CD14-positive monocyte (primary cell): ENCODE measurements around the gene SLC25A42. TPM values are rescaled to one million over a fixed set of nuclear protein-coding genes. Genes with fewer than 3 reads are reported as not detected.

ENCODE experiments used
- DNase-seq, 3 donors: peaks; one replicate each; pipeline ENCODE4 v3.0.0-alpha.2; 2011 to 2022
- H2AFZ ChIP-seq: 2 replicates; pipeline ENCODE4 v1.6.0; 2012; ENCODE audit warnings: mild to moderate bottlenecking, low read depth, low read length, inconsistent platforms; ENCODE audit not compliant: insufficient read depth, poor library complexity, severe bottlenecking
- H3K27ac ChIP-seq, 2 donors: 1 replicate in 1 of 2; 2 replicates in 1 of 2; pipeline ENCODE4 v1.5.1; 2012 to 2013; ENCODE audit warnings: low read length in 2 of 2, control low read depth in 1 of 2, inconsistent platforms in 1 of 2, low read depth in 1 of 2, mild to moderate bottlenecking in 1 of 2
- H3K27me3 ChIP-seq, 2 donors: one replicate each; pipeline versions ENCODE4 v1.6.0 to v1.6.1; 2011 to 2013; ENCODE audit warnings: low read length in 2 of 2; ENCODE audit not compliant: control insufficient read depth in 2 of 2, insufficient read depth in 2 of 2
- H3K36me3 ChIP-seq, 2 donors: replicated peaks in 1 of 2; 1 replicate in 1 of 2; 2 replicates in 1 of 2; pipeline versions ENCODE4 v1.5.1 to v1.6.1; 2012 to 2013; ENCODE audit warnings: low read length in 2 of 2, control low read depth in 1 of 2, inconsistent platforms in 1 of 2, mild to moderate bottlenecking in 1 of 2; ENCODE audit not compliant: insufficient read depth in 2 of 2, control insufficient read depth in 1 of 2
- H3K4me1 ChIP-seq, 2 donors: 1 replicate in 1 of 2; 2 replicates in 1 of 2; pipeline versions ENCODE4 v1.5.1 to v1.6.1; 2012 to 2013; ENCODE audit warnings: low read length in 2 of 2, control low read depth in 1 of 2, inconsistent platforms in 1 of 2, mild to moderate bottlenecking in 1 of 2, moderate library complexity in 1 of 2; ENCODE audit not compliant: insufficient read depth in 2 of 2, control insufficient read depth in 1 of 2
- H3K4me2 ChIP-seq: replicated peaks from 2 replicates; pipeline ENCODE3; 2012; ENCODE audit warnings: low read length, moderate library complexity, mild to moderate bottlenecking; ENCODE audit not compliant: poor library complexity, severe bottlenecking; ENCODE audit errors: extremely low read depth
- H3K4me3 ChIP-seq, 3 experiments: fragments of 200-600 bp in 1 of 3; sonication (generic) in 1 of 3; replicated peaks in 1 of 3; 1 replicate in 2 of 3; 2 replicates in 1 of 3; pipeline ENCODE4 v1.5.1; 2011 to 2013; ENCODE audit warnings: low read length in 3 of 3, mild to moderate bottlenecking in 3 of 3, control low read depth in 2 of 3, low read depth in 2 of 3, inconsistent platforms in 1 of 3, moderate library complexity in 1 of 3
- H3K79me2 ChIP-seq: 2 replicates; pipeline ENCODE4 v1.6.0; 2012; ENCODE audit warnings: mild to moderate bottlenecking, control low read depth, inconsistent platforms, low read length, moderate library complexity; ENCODE audit not compliant: insufficient read depth
- H3K9ac ChIP-seq: 2 replicates; pipeline ENCODE4 v1.6.0; 2017; ENCODE audit warnings: low read length, mild to moderate bottlenecking; ENCODE audit not compliant: insufficient read depth, poor library complexity, severe bottlenecking
- H3K9me3 ChIP-seq, 2 donors: replicated peaks in 1 of 2; 1 replicate in 1 of 2; 2 replicates in 1 of 2; pipeline versions ENCODE4 v1.5.1 to v1.6.1; 2012 to 2013; ENCODE audit warnings: low read length in 2 of 2, control low read depth in 1 of 2; ENCODE audit not compliant: control insufficient read depth in 1 of 2, insufficient read depth in 1 of 2
- H4K20me1 ChIP-seq: 2 replicates; pipeline ENCODE4 v1.6.0; 2012; ENCODE audit warnings: mild to moderate bottlenecking, low read length, control low read depth, moderate library complexity; ENCODE audit not compliant: insufficient read depth
- H3K27ac Mint-ChIP-seq, 7 donors: one replicate each; pipeline ENCODE4 v1.8.0; 2020; ENCODE audit warnings: mild to moderate bottlenecking in 7 of 7, mixed read lengths in 7 of 7, moderate library complexity in 6 of 7, inconsistent platforms in 2 of 7
- H3K27me3 Mint-ChIP-seq, 3 donors: one replicate each; pipeline ENCODE4 v1.8.0; 2021 to 2022; ENCODE audit warnings: low read depth in 3 of 3, mild to moderate bottlenecking in 3 of 3, mixed read lengths in 3 of 3, moderate library complexity in 3 of 3, inconsistent platforms in 1 of 3
- H3K36me3 Mint-ChIP-seq, 2 donors: one replicate each; pipeline ENCODE4 v1.8.0; 2020; ENCODE audit warnings: mixed read lengths in 2 of 2, inconsistent platforms in 1 of 2, mild to moderate bottlenecking in 1 of 2
- H3K4me1 Mint-ChIP-seq: one replicate; pipeline ENCODE4 v1.8.0; 2020; ENCODE audit warnings: mild to moderate bottlenecking, mixed read lengths
- H3K4me3 Mint-ChIP-seq, 2 donors: one replicate each; pipeline ENCODE4 v1.8.0; 2020; ENCODE audit warnings: mild to moderate bottlenecking in 2 of 2, mixed read lengths in 2 of 2, moderate library complexity in 1 of 2
- H3K9me3 Mint-ChIP-seq, 7 donors: one replicate each; pipeline ENCODE4 v1.8.0; 2020 to 2022; ENCODE audit warnings: mixed read lengths in 7 of 7, mild to moderate bottlenecking in 6 of 7, moderate library complexity in 6 of 7, inconsistent platforms in 2 of 7
- WGBS: methylation state at CpG from one replicate; pipeline ENCODE4 v1.1.5; 2013; ENCODE audit warnings: missing lambda C conversion rate; ENCODE audit not compliant: insufficient coverage; 5-methylcytosine and 5-hydroxymethylcytosine counted together
- intact Hi-C, 2 donors: fragments of 100-400 bp; cut with micrococcal nuclease; formaldehyde crosslinking; loops; one replicate each; pipeline versions ENCODE4 v1.15.0 to v1.15.1; 2023
- polyA plus RNA-seq, 3 donors: library from polyadenylated mRNA; depleted of rRNA in 1 of 3; unstranded in 2 of 3; stranded (reverse) in 1 of 3; fragments of 300-500 nt in 2 of 3; fragments of >200 nt in 1 of 3; fragmentation: Illumina TruSeq in 2 of 3; gene quantifications; 1 replicate in 2 of 3; 2 replicates in 1 of 3; pipeline ENCODE4 v1.2.3, GENCODE V29; 2012 to 2021
- TF ChIP-seq, protein P1 (sequence below): fragments of 200-600 bp; IDR thresholded peaks from one replicate; pipeline ENCODE4 v1.8.0; 2022; ENCODE audit warnings: antibody characterized with exemption, mild to moderate bottlenecking

SLC25A42 gene
- polyA plus RNA-seq, 3 donors: 0.68 to 3.1 (median 1.1) TPM

DNA sequence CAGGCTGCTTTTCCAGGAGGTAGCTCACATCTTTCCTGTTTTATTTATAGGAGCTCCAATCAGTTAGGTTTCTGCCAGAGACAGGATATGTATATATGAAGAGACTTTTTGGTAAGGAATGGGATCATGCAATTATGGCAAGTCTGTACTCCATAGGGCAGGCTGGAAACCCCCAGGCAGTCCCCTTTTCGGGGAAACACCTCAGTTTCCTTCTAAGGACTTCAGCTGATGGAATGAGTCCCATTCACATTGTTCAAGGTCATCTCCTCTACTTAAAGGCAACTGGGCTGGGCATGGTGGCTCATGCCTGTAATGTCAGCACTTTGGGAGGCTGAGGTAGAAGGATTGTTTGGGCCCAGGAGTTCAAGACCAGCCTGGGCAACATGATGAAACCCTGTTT, 10.9 kb upstream of the SLC25A42 start:
- Histone ChIP-seq H3K27ac (no peak overlapping the region), H3K4me2 (no peak overlapping the region), H3K27me3 (no peaks in the 10 kb centered on the region), H3K9ac (no peak overlapping the region), H3K4me3 (no peak overlapping the region), H3K4me1 (no peaks in the 10 kb centered on the region), H3K9me3 (no peaks in the 10 kb centered on the region), H2AFZ (no peak overlapping the region), H4K20me1 (no peaks in the 10 kb centered on the region), H3K79me2 (no peaks in the 10 kb centered on the region), H3K36me3 (peaks cover 75 to 93% of the 10 kb centered on the region in 2 donors)
- peaks cover 0 to 2% (median 0%) of the 10 kb centered on the region in 7 donors for H3K9me3 Mint-ChIP-seq
- intact Hi-C loops: loop anchor here (5.0 kb wide), 1 partner anchor 84 kb away; the partner anchor contains the start of gene TMEM161A (in 2 of the 2)
- H3K4me1 Mint-ChIP-seq: peaks cover 2% of the 10 kb centered on the region
- H3K27me3 Mint-ChIP-seq: peaks cover 0 to 2% (median 0%) of the 10 kb centered on the region in 3 donors
- H3K27ac Mint-ChIP-seq: peak overlapping the region in 1 of 7 donors; percentile 36
- no peak overlapping the region for H3K4me3 Mint-ChIP-seq
- WGBS: 100% methylated on average over 1 of the region's 1 CpG
- H3K36me3 Mint-ChIP-seq: peaks cover 74 to 92% of the 10 kb centered on the region in 2 donors
- TF ChIP-seq, protein P1, sequence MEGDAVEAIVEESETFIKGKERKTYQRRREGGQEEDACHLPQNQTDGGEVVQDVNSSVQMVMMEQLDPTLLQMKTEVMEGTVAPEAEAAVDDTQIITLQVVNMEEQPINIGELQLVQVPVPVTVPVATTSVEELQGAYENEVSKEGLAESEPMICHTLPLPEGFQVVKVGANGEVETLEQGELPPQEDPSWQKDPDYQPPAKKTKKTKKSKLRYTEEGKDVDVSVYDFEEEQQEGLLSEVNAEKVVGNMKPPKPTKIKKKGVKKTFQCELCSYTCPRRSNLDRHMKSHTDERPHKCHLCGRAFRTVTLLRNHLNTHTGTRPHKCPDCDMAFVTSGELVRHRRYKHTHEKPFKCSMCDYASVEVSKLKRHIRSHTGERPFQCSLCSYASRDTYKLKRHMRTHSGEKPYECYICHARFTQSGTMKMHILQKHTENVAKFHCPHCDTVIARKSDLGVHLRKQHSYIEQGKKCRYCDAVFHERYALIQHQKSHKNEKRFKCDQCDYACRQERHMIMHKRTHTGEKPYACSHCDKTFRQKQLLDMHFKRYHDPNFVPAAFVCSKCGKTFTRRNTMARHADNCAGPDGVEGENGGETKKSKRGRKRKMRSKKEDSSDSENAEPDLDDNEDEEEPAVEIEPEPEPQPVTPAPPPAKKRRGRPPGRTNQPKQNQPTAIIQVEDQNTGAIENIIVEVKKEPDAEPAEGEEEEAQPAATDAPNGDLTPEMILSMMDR: no peak
- no peak for DNase-seq

DNA sequence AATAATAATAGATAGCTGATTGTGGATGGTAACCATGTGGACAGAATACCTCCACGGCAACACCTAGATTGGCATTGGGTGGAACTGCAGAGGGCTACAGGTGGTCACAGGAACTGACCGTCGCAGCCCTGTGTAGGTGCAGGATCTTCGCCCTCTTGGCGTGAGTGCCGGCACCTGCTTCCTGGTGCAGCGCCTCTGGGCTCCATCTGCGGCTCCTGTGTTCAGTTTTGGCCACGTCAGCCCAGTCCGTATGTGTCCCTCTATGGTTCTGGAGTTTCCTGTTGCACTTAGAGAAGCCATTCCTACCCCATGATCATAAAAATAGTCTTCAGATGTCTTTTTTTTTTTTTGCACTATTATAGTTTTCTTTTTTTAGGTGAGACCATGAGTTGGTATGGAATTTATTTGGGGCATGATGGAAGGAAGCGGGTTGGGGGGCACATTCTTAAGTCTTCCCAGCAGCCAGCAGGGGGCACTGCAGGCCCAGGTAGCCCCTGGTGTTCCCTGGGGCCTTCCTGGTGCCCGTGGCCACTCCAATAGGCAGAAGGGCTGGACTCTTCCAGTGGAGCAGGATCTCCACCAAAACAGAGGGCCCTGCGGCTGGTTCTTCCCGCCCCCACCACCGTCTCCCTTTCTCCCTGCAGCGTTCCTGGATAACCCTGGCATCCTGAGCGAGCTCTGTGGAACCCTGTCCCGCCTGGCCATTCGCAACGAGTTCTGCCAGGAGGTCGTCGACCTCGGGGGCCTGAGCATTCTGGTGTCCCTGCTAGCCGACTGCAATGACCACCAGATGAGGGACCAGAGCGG, 10.1 kb upstream of the SLC25A42 start:
- Histone ChIP-seq H3K4me3 (no peak overlapping the region), H3K4me1 (no peaks in the 10 kb centered on the region), H3K4me2 (no peak overlapping the region), H3K9me3 (no peaks in the 10 kb centered on the region), H3K27me3 (no peaks in the 10 kb centered on the region), H3K9ac (no peak overlapping the region), H3K27ac (no peak overlapping the region), H2AFZ (no peak overlapping the region), H3K79me2 (no peaks in the 10 kb centered on the region), H4K20me1 (no peaks in the 10 kb centered on the region), H3K36me3 (peaks cover 78 to 93% of the 10 kb centered on the region in 2 donors)
- 91% methylated on average over 24 of the region's 25 CpGs for WGBS
- Mint-ChIP-seq H3K27ac (peak overlapping the region in 1 of 7 donors; percentile 54), H3K36me3 (peaks cover 76 to 92% of the 10 kb centered on the region in 2 donors), H3K4me3 (no peak overlapping the region), H3K4me1 (peaks cover 2% of the 10 kb centered on the region), H3K9me3 (peaks cover 0 to 2% (median 0%) of the 10 kb centered on the region in 7 donors), H3K27me3 (peaks cover 0 to 2% (median 0%) of the 10 kb centered on the region in 3 donors)
- TF ChIP-seq, protein P1: peak; percentile 90
- DNase-seq: peak; percentile 37 to 58 (median 50)
- intact Hi-C loops: loop anchor here (5.0 kb wide), 1 partner anchor 84 kb away; the partner anchor contains the start of gene TMEM161A (in 2 of the 2)
